Mammary epithelial cell (primary cell): ENCODE measurements around the gene CABP1.

ENCODE experiments used
- EZH2 ChIP-seq: IDR thresholded peaks from 2 replicates; pipeline ENCODE4 v1.6.1; 2012; ENCODE audit warnings: low read length, inconsistent platforms, borderline replicate concordance
- TF ChIP-seq, protein P1 (sequence below), 2 donors: IDR thresholded peaks in 1 of 2; conservative IDR thresholded peaks in 1 of 2; 2 replicates each; pipeline ENCODE4 v1.5.1; 2011 to 2012; ENCODE audit warnings: inconsistent platforms in 2 of 2, low read length in 2 of 2, mild to moderate bottlenecking in 2 of 2, control low read depth in 1 of 2, low read depth in 1 of 2; ENCODE audit not compliant: insufficient read depth in 1 of 2; ENCODE audit errors: extremely low read depth in 1 of 2

DNA sequence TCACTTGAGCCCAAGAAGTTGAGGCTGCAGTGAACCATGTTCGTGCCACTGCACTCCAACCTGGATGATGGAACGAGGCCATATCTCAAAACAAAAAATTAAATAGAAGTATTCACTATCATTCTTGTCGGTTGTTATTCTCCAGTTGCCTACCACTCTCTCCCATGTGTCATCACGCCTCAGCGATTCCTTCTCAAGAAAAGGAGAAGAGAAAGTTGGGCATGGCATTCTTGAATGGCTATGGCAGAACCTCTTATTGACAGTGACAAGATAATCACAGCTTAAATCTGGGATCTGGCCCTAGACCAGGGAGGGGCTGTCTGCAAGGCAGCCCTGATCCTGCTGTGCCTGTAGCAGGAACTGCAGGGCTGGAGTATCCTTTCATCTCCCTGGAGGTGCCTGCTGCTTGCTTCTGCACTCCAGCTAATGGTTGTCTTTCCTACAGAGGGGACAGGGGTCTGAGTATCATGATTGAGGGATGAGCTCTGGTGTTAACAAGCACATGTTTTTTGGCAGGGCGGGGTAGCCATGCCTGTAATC, 33.7 kb downstream of the CABP1 start:
- TF ChIP-seq, protein P1, sequence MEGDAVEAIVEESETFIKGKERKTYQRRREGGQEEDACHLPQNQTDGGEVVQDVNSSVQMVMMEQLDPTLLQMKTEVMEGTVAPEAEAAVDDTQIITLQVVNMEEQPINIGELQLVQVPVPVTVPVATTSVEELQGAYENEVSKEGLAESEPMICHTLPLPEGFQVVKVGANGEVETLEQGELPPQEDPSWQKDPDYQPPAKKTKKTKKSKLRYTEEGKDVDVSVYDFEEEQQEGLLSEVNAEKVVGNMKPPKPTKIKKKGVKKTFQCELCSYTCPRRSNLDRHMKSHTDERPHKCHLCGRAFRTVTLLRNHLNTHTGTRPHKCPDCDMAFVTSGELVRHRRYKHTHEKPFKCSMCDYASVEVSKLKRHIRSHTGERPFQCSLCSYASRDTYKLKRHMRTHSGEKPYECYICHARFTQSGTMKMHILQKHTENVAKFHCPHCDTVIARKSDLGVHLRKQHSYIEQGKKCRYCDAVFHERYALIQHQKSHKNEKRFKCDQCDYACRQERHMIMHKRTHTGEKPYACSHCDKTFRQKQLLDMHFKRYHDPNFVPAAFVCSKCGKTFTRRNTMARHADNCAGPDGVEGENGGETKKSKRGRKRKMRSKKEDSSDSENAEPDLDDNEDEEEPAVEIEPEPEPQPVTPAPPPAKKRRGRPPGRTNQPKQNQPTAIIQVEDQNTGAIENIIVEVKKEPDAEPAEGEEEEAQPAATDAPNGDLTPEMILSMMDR (conservative IDR thresholded peaks at IDR 0.05 in 1 of 2, IDR thresholded peaks at IDR 0.05 in 1 of 2; ENCODE audit: extremely low read depth in 1 of 2, insufficient read depth in 1 of 2, low read depth in 1 of 2, low read length in 2 of 2) = no peak
- no peak for TF ChIP-seq EZH2
